ENCODE results near the gene NSMCE4A.

The NSMCE4A gene

DNA sequence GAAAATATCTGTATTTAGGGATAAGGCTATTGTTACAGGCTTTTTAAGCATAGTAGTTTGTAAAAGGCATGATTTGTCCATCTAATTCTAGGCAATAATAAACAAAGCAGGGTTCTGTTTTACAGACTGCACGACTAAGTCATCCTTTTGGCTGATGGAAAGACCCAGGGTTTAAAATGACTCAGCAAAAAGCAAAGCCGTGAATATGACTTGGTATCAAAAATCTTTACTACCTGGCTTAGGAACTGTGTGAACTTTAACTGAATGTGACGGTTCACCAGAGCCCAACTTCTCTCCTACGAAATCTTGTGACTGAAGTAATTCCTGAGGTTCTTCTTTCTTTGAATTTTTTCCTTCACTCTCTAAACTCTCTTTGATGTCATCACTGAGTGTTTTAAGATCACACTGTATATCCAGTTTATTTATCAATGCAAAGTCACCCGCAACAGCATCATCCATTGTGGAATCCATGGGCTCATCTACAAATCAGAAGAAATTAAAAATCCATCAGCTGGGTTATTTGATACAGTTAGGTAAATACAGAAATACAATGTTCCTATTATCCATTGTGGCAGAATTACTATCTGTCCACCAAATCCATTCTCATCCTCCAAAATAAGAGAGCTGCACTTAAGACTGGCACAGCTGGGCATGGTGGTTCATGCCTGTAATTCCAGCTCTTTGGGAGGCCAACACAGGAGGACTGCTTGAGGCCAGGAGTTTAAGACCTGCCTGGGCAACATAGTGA is 64.2 kb downstream of the NSMCE4A start:
- TF ChIP-seq, protein P1, sequence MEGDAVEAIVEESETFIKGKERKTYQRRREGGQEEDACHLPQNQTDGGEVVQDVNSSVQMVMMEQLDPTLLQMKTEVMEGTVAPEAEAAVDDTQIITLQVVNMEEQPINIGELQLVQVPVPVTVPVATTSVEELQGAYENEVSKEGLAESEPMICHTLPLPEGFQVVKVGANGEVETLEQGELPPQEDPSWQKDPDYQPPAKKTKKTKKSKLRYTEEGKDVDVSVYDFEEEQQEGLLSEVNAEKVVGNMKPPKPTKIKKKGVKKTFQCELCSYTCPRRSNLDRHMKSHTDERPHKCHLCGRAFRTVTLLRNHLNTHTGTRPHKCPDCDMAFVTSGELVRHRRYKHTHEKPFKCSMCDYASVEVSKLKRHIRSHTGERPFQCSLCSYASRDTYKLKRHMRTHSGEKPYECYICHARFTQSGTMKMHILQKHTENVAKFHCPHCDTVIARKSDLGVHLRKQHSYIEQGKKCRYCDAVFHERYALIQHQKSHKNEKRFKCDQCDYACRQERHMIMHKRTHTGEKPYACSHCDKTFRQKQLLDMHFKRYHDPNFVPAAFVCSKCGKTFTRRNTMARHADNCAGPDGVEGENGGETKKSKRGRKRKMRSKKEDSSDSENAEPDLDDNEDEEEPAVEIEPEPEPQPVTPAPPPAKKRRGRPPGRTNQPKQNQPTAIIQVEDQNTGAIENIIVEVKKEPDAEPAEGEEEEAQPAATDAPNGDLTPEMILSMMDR (IDR thresholded peaks at IDR 0.05; ENCODE audit: insufficient read depth, low read depth, low read length, missing control alignments), result no peak
- no peak overlapping the region for H3K4me3 ChIP-seq (ENCODE audit: low read depth, low read length)
- peak; percentile 42 for DNase-seq (ENCODE audit: low read depth)
